GM12878 (cell line): Measurements from ENCODE around the gene IL34. TPM values are rescaled to one million over a fixed set of nuclear protein-coding genes. Genes with fewer than 3 reads are reported as not detected.

ENCODE experiments used
- ATAC-seq: fragments of 200-7000 bp; cut with Tn5 transposase; 3 replicates; pipeline ENCODE4 v1.9.1; 2020; ENCODE audit warnings: mild to moderate bottlenecking, moderate library complexity
- BruUV-seq: library from RNA; stranded (reverse); fragments of 400-500 nt; replicated peaks from 2 replicates; lab custom pipeline; 2021; lab: Mats Ljungman, UMichigan
- CTCF ChIA-PET: fragments of 300-600 bp; sonication (Branson Sonifier 250); formaldehyde crosslinking; extraction: SDS; loops from one replicate; lab custom pipeline; 2021; ENCODE audit warnings: inconsistent platforms; lab: Yijun Ruan, JAX
- POLR2A ChIA-PET: fragments of 350-600 bp; formaldehyde crosslinking; extraction: SDS; loops from one replicate; lab custom pipeline; 2021; ENCODE audit warnings: inconsistent platforms; lab: Charles Lee
- RAD21 ChIA-PET: fragments of 300-600 bp; sonication (Branson Sonifier 250); formaldehyde crosslinking; loops from one replicate; lab custom pipeline; 2023; ENCODE audit warnings: antibody characterized with exemption; ENCODE audit not compliant: unreplicated experiment; lab: Charles Lee
- SMC1A ChIA-PET: fragments of 300-600 bp; sonication (Branson Sonifier 250); formaldehyde crosslinking; loops from one replicate; lab custom pipeline; 2023; ENCODE audit not compliant: unreplicated experiment, uncharacterized antibody; lab: Charles Lee
- DNase-seq: peaks from one replicate; pipeline ENCODE4 v3.0.0-alpha.2; 2011; ENCODE audit warnings: low read depth, low spot score
- FAIRE-seq: peaks from 3 replicates; lab custom pipeline; 2011; peaks lifted over from hg19 to GRCh38; lab: Jason Lieb, UNC
- H2AFZ ChIP-seq: 2 replicates; pipeline ENCODE4 v1.6.0; 2011; ENCODE audit warnings: low read depth, low read length, control low read depth; ENCODE audit not compliant: control insufficient read depth
- H3K27ac ChIP-seq: 2 replicates; pipeline ENCODE4 v1.5.1; 2011; ENCODE audit warnings: control low read depth; ENCODE audit not compliant: control insufficient read depth, insufficient read depth
- H3K27me3 ChIP-seq, 2 experiments: replicated peaks in 1 of 2; 2 replicates each; pipeline versions ENCODE4 v1.6.0 to v1.6.1; 2011; ENCODE audit warnings: low read length in 1 of 2; ENCODE audit not compliant: control insufficient read depth in 2 of 2, insufficient read depth in 2 of 2
- H3K36me3 ChIP-seq, 2 experiments: 2 replicates each; pipeline ENCODE4 v1.5.1; 2011; ENCODE audit warnings: low read length in 1 of 2; ENCODE audit not compliant: control insufficient read depth in 2 of 2, insufficient read depth in 2 of 2
- H3K4me1 ChIP-seq: 2 replicates; pipeline ENCODE4 v1.6.1; 2011; ENCODE audit warnings: mild to moderate bottlenecking, low read length, moderate library complexity, mixed read lengths; ENCODE audit not compliant: control insufficient read depth, insufficient read depth
- H3K4me2 ChIP-seq: 2 replicates; pipeline ENCODE4 v1.6.0; 2011; ENCODE audit warnings: control low read depth; ENCODE audit not compliant: control insufficient read depth, insufficient read depth
- H3K4me3 ChIP-seq: fragments of 200-600 bp; sonication (generic); 2 replicates; pipeline ENCODE4 v1.5.1; 2016
- H3K79me2 ChIP-seq: 2 replicates; pipeline ENCODE4 v1.6.0; 2011; ENCODE audit warnings: low read length; ENCODE audit not compliant: control insufficient read depth, insufficient read depth
- H3K9ac ChIP-seq: 2 replicates; pipeline ENCODE4 v1.8.0; 2011; ENCODE audit warnings: low read length, control low read depth, mixed read lengths; ENCODE audit not compliant: control insufficient read depth, insufficient read depth
- H3K9me3 ChIP-seq: replicated peaks from 3 replicates; pipeline ENCODE4 v1.5.1; 2011; ENCODE audit warnings: mild to moderate bottlenecking, low read length; ENCODE audit not compliant: control insufficient read depth, insufficient read depth
- H4K20me1 ChIP-seq: 2 replicates; pipeline ENCODE4 v1.6.0; 2011; ENCODE audit not compliant: control insufficient read depth, insufficient read depth
- NR2C1 ChIP-seq: fragments of 450-650 bp; IDR thresholded peaks from 2 replicates; pipeline ENCODE4 v1.6.1; 2017; ENCODE audit warnings: antibody characterized with exemption, mild to moderate bottlenecking, moderate library complexity
- SUPT20H ChIP-seq: IDR thresholded peaks from 2 replicates; pipeline ENCODE4 v1.6.1; 2011; ENCODE audit warnings: low read depth, mild to moderate bottlenecking, low read length, moderate library complexity, borderline replicate concordance; ENCODE audit not compliant: control insufficient read depth
- TCF7 ChIP-seq: IDR thresholded peaks from 2 replicates; pipeline ENCODE4 v1.6.1; 2014; ENCODE audit warnings: antibody characterized with exemption, borderline replicate concordance
- WGBS: methylation state at CpG from one replicate; pipeline ENCODE4 v1.1.6; 2016; ENCODE audit warnings: low lambda C conversion rate; ENCODE audit not compliant: insufficient replicate concordance, insufficient coverage; ENCODE audit errors: missing lambda C conversion rate; 5-methylcytosine and 5-hydroxymethylcytosine counted together
- in situ Hi-C: fragments of 300-500 bp; cut with MboI; formaldehyde crosslinking; loops from 9 replicates; pipeline ENCODE4 v1.14.3; 2018; ENCODE audit warnings: mixed read lengths
- intact Hi-C: fragments of 100-400 bp; cut with micrococcal nuclease; formaldehyde crosslinking; loops from one replicate; pipeline ENCODE4 v1.14.2; 2022; ENCODE audit not compliant: unreplicated experiment
- polyA plus RNA-seq, 11 experiments: library from polyadenylated mRNA; depleted of rRNA in 4 of 11; unstranded in 6 of 11; stranded (reverse) in 5 of 11; fragments of >200 nt; fragmentation: Nextera tagmentation in 4 of 11; fragmentation: Illumina TruSeq in 1 of 11; extraction: Ambion mirVana in 4 of 11; extraction: Trizol in 1 of 11; gene quantifications; 1 replicate in 1 of 11; 2 replicates in 10 of 11; pipeline versions ENCODE4 v1.2.1 to v1.2.3, GENCODE V29; 2011 to 2016; ENCODE audit warnings: inconsistent platforms in 2 of 11, missing spikeins in 2 of 11, low read depth in 1 of 11
- total RNA-seq, 4 experiments: library from RNA; depleted of rRNA in 3 of 4; stranded (reverse); fragments of >200 nt in 3 of 4; fragmentation: Illumina TruSeq in 1 of 4; extraction: Trizol in 1 of 4; gene quantifications; 2 replicates each; pipeline versions ENCODE4 v1.2.1 to v1.2.3, GENCODE V29; 2013 to 2021
- TF ChIP-seq, protein P1 (sequence below): fragments of 450-650 bp; IDR thresholded peaks from 2 replicates; pipeline ENCODE4 v1.6.1; 2017; ENCODE audit warnings: mild to moderate bottlenecking, moderate library complexity

The IL34 gene
- total and polyA plus RNA-seq, 10 of the 15 experiments (the other 5 are each of a cell fraction or from before 2014, with no cell fraction given) = 0.27 to 0.40 TPM; not detected in 8

DNA sequence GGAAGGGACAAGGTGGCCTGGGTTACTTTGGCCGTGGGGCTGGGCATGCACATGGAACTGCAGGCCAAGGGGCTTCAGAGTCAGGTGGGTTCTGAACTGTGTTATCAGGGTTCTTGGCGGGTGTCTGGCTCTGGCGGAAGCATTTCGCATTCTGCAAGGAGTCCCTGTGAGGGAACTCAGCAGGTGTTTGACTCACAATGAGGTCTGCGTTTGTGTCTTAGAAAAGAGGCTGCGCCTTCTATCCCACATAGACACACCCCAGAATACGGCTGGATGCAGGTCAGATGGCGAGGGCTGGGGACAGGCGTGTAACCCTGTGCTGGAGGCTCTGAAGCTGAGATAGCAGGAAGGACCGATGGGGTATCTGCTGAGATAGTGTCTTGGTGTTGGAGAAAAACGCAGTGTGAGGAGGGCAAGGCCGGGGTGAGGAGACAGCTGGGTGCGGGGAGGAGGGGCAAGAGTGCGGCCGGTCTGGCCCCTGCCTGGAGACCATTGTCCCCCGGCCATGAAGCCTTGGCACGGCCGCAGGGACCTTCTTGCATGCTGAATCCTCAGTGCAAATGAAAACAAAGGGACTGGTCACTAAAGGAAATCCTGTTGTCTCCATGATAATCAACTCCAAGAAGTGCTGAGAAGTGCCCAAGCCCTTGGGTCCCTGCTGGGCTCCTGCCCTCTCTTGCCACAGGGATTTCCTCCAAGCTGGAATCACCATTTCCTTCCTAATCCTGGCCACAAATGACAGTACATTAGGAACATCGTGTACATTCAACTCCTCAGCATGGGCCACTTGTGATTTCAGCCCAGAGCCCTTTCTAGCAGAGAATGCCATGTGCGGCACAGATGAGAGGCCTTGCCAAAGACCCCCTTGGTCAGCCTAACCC, 62.2 kb downstream of the IL34 start (continued):
- TF ChIP-seq, protein P1, sequence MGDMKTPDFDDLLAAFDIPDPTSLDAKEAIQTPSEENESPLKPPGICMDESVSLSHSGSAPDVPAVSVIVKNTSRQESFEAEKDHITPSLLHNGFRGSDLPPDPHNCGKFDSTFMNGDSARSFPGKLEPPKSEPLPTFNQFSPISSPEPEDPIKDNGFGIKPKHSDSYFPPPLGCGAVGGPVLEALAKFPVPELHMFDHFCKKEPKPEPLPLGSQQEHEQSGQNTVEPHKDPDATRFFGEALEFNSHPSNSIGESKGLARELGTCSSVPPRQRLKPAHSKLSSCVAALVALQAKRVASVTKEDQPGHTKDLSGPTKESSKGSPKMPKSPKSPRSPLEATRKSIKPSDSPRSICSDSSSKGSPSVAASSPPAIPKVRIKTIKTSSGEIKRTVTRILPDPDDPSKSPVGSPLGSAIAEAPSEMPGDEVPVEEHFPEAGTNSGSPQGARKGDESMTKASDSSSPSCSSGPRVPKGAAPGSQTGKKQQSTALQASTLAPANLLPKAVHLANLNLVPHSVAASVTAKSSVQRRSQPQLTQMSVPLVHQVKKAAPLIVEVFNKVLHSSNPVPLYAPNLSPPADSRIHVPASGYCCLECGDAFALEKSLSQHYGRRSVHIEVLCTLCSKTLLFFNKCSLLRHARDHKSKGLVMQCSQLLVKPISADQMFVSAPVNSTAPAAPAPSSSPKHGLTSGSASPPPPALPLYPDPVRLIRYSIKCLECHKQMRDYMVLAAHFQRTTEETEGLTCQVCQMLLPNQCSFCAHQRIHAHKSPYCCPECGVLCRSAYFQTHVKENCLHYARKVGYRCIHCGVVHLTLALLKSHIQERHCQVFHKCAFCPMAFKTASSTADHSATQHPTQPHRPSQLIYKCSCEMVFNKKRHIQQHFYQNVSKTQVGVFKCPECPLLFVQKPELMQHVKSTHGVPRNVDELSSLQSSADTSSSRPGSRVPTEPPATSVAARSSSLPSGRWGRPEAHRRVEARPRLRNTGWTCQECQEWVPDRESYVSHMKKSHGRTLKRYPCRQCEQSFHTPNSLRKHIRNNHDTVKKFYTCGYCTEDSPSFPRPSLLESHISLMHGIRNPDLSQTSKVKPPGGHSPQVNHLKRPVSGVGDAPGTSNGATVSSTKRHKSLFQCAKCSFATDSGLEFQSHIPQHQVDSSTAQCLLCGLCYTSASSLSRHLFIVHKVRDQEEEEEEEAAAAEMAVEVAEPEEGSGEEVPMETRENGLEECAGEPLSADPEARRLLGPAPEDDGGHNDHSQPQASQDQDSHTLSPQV = no peak

DNA sequence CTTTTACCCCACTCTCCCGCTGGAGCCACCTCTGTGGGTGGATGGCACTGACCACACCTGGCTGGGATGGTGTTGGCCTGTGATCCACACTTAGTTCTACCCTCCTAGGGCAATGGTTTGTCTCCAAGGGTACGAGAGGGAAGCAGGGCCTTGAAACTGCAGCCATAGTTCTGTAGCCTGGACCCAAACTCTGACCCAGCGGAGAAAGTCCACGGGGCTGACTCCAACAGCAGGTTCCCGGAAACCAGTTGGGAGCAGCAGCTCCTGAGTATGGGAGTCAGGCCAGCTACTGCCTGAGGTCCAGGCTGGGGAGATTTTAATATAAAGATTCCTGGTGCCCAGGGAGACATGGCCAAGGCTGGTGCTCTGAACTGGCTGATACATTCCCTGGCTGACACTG, 63.1 kb downstream of the IL34 start:
- Histone ChIP-seq H3K79me2 (no peaks in the 10 kb centered on the region), H4K20me1 (no peaks in the 10 kb centered on the region), H3K9me3 (no peaks in the 10 kb centered on the region), H3K4me3 (no peak overlapping the region), H3K9ac (no peak overlapping the region), H3K27ac (no peak overlapping the region), H2AFZ (no peak overlapping the region), H3K27me3 (no peaks in the 10 kb centered on the region), H3K4me1 (no peaks in the 10 kb centered on the region), H3K36me3 (peaks cover 2 to 5% of the 10 kb centered on the region in 2 experiments; a peak in 2 of 4 replicates), H3K4me2 (no peak overlapping the region)
- intact Hi-C loops (no loop called here), in situ Hi-C loops (no loop called here)
- DNase-seq (no peak), FAIRE-seq (no peak), ATAC-seq (no peak)
- RAD21 ChIA-PET = no interaction called here
- POLR2A ChIA-PET = no interaction called here
- WGBS = 98% methylated on average over 5 of the region's 5 CpGs
- BruUV-seq = no TSS peak
- CTCF ChIA-PET = no interaction called here
- no peak for TF ChIP-seq TCF7
- no peak for TF ChIP-seq SUPT20H
- TF ChIP-seq NR2C1 = no peak
- SMC1A ChIA-PET = no interaction called here
